DOHH2 (cell line): ENCODE data around the gene DISC1.

Experiments
- H3F3A ChIP-seq: fragments of 200-600 bp; sonication (generic), shearing (Covaris generic); 2 replicates; pipeline ENCODE4 v1.6.0; 2016; ENCODE audit warnings: antibody characterized with exemption, mild to moderate bottlenecking; ENCODE audit not compliant: control insufficient read depth, insufficient read depth
- H3K27ac ChIP-seq: fragments of 200-600 bp; sonication (generic); 2 replicates; pipeline ENCODE4 v1.5.1; 2014; ENCODE audit warnings: low read depth, mild to moderate bottlenecking, low read length, moderate library complexity
- H3K27me3 ChIP-seq: fragments of 200-600 bp; sonication (generic); 2 replicates; pipeline ENCODE4 v1.6.1; 2014; ENCODE audit warnings: mild to moderate bottlenecking, low read length, mixed read lengths; ENCODE audit not compliant: control insufficient read depth
- H3K36me3 ChIP-seq: fragments of 200-600 bp; sonication (generic); 2 replicates; pipeline ENCODE4 v1.6.1; 2014; ENCODE audit warnings: mild to moderate bottlenecking, low read length, moderate library complexity, mixed read lengths; ENCODE audit not compliant: control insufficient read depth
- H3K4me1 ChIP-seq: fragments of 200-600 bp; sonication (generic); 2 replicates; pipeline ENCODE4 v1.6.1; 2014; ENCODE audit warnings: mild to moderate bottlenecking, low read length, mixed read lengths; ENCODE audit not compliant: control insufficient read depth
- H3K4me2 ChIP-seq: fragments of 200-600 bp; sonication (generic); 2 replicates; pipeline ENCODE4 v1.6.0; 2014; ENCODE audit warnings: mild to moderate bottlenecking, low read length, moderate library complexity
- H3K4me3 ChIP-seq: fragments of 200-600 bp; sonication (generic); 2 replicates; pipeline ENCODE4 v1.5.1; 2014; ENCODE audit warnings: mild to moderate bottlenecking, low read length, mixed read lengths
- H3K79me2 ChIP-seq: fragments of 200-600 bp; sonication (generic); 2 replicates; pipeline ENCODE4 v1.6.1; 2014; ENCODE audit warnings: mild to moderate bottlenecking, low read length, mixed read lengths; ENCODE audit not compliant: control insufficient read depth
- H3K9me2 ChIP-seq: fragments of 200-600 bp; sonication (generic); replicated peaks from 2 replicates; pipeline ENCODE4 v1.6.1; 2014; ENCODE audit warnings: mild to moderate bottlenecking, low read length, mixed read lengths; ENCODE audit not compliant: control insufficient read depth
- H3K9me3 ChIP-seq: fragments of 200-600 bp; sonication (generic); 2 replicates; pipeline ENCODE4 v1.6.1; 2014; ENCODE audit warnings: antibody characterized with exemption, low read length, mixed read lengths; ENCODE audit not compliant: control insufficient read depth, insufficient read depth
- H4K20me1 ChIP-seq: fragments of 200-600 bp; sonication (generic); 2 replicates; pipeline ENCODE4 v1.6.0; 2014; ENCODE audit warnings: low read depth, mild to moderate bottlenecking, antibody characterized with exemption, low read length, moderate library complexity; ENCODE audit not compliant: control insufficient read depth, insufficient read depth
- EZH2phosphoT487 ChIP-seq: fragments of 200-600 bp; sonication (generic); IDR thresholded peaks from 2 replicates; pipeline ENCODE4 v1.6.1; 2017; ENCODE audit warnings: borderline replicate concordance, mild to moderate bottlenecking, antibody characterized with exemption, low read length, moderate library complexity, mixed read lengths
- TF ChIP-seq, protein P1 (sequence below): fragments of 200-600 bp; sonication (generic); IDR thresholded peaks from one replicate; pipeline ENCODE4 v1.5.1; 2014; ENCODE audit warnings: antibody characterized with exemption, mild to moderate bottlenecking, low read depth, low read length; ENCODE audit not compliant: poor library complexity, severe bottlenecking

DISC1 gene

GRCh38 chr1:231705806-231706760, 79.5 kb downstream of the DISC1 start:
- Histone ChIP-seq H3K27me3 (no peaks in the 10 kb centered on the region; the same call in 1 of the 2 replicates), H3K79me2 (no peaks in the 10 kb centered on the region)

DNA sequence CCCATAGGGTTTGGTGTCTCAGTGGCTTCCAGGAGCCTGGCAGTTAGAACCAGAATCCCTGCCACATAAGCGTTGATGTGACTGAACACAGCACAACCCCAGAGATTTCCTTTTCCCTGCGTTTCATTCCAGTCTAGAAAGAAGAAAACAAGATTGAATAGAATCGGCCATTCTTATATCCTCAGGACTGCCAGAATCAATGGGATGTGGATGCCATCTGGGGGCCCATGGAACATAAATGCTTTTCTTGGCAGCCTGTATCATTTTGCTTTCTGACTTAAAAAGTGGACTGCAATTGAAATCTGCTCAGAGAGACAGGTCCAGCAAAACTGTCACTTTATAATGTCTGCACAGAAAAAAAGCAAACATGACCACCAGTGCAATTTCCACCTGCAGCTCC, 80.3 kb downstream of the DISC1 start:
- H3K4me1 ChIP-seq: no peaks in the 10 kb centered on the region
- H3K9me2 ChIP-seq: no peaks in the 10 kb centered on the region
- no peak overlapping the region for H3K27ac ChIP-seq
- H3K4me3 ChIP-seq: no peak overlapping the region
- no peaks in the 10 kb centered on the region for H4K20me1 ChIP-seq
- H3K79me2 ChIP-seq: no peaks in the 10 kb centered on the region
- no peak overlapping the region for H3K4me2 ChIP-seq
- no peaks in the 10 kb centered on the region for H3F3A ChIP-seq
- TF ChIP-seq EZH2phosphoT487: no peak
- TF ChIP-seq, protein P1, sequence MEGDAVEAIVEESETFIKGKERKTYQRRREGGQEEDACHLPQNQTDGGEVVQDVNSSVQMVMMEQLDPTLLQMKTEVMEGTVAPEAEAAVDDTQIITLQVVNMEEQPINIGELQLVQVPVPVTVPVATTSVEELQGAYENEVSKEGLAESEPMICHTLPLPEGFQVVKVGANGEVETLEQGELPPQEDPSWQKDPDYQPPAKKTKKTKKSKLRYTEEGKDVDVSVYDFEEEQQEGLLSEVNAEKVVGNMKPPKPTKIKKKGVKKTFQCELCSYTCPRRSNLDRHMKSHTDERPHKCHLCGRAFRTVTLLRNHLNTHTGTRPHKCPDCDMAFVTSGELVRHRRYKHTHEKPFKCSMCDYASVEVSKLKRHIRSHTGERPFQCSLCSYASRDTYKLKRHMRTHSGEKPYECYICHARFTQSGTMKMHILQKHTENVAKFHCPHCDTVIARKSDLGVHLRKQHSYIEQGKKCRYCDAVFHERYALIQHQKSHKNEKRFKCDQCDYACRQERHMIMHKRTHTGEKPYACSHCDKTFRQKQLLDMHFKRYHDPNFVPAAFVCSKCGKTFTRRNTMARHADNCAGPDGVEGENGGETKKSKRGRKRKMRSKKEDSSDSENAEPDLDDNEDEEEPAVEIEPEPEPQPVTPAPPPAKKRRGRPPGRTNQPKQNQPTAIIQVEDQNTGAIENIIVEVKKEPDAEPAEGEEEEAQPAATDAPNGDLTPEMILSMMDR: no peak
- H3K36me3 ChIP-seq: no peaks in the 10 kb centered on the region
- no peaks in the 10 kb centered on the region; the same call in 1 of the 2 replicates for H3K27me3 ChIP-seq
- no peaks in the 10 kb centered on the region for H3K9me3 ChIP-seq

More at GRCh38 chr1:231705806-231706760, 79.5 kb downstream of the DISC1 start:
- Histone ChIP-seq H3K4me2 (no peak overlapping the region), H3K36me3 (no peaks in the 10 kb centered on the region), H3K27ac (no peak overlapping the region), H3K9me3 (no peaks in the 10 kb centered on the region), H3K4me3 (no peak overlapping the region), H3K9me2 (no peaks in the 10 kb centered on the region), H4K20me1 (no peaks in the 10 kb centered on the region), H3K4me1 (no peaks in the 10 kb centered on the region), H3F3A (no peaks in the 10 kb centered on the region)
- no peak for TF ChIP-seq EZH2phosphoT487
- TF ChIP-seq, protein P1: no peak

DNA sequence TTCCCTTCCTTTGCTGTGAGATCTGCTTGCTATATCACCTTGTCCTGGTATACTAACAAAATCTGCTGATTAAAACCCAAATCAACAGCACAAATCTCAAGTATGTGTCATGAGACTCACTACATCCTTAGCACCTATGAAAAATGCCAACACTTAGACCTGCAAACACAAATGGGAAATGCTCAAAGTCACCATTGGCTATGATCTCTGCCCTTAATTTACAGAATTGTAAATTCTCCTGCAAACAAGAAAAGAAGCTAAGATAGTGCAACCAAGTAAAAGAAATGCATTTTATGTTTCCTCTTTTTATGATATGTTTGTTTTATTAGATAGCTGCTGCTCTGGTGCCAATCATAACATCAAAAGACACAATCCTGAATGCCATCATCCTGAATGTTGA, 80.8 kb downstream of the DISC1 start:
- H3K4me3 ChIP-seq: no peak overlapping the region
- no peaks in the 10 kb centered on the region for H3K79me2 ChIP-seq
- no peaks in the 10 kb centered on the region; the same call in 1 of the 2 replicates for H3K27me3 ChIP-seq
- no peaks in the 10 kb centered on the region for H3K9me2 ChIP-seq
- H3F3A ChIP-seq: no peaks in the 10 kb centered on the region
- H3K36me3 ChIP-seq: no peaks in the 10 kb centered on the region
- no peaks in the 10 kb centered on the region for H3K9me3 ChIP-seq
- no peaks in the 10 kb centered on the region for H4K20me1 ChIP-seq
- no peaks in the 10 kb centered on the region for H3K4me1 ChIP-seq
- no peak overlapping the region for H3K27ac ChIP-seq
- no peak overlapping the region for H3K4me2 ChIP-seq
- TF ChIP-seq EZH2phosphoT487: no peak
- TF ChIP-seq, protein P1: no peak
